GM19324 (cell line): Measurements from ENCODE around the gene VPS72.
"Not testable (repeated sequence)": the region's sequence is repeated elsewhere in the genome, so short reads cannot be mapped to it uniquely, and the experiment has no call there.

ENCODE experiments used
- ATAC-seq: cut with Tn5 transposase; IDR thresholded peaks from one replicate; pipeline ENCODE4 v1.9.1; 2021; ENCODE audit warnings: mild to moderate bottlenecking, moderate library complexity; ENCODE audit not compliant: unreplicated experiment, low FRiP score

VPS72 gene

GRCh38 chr1:151189637-151190445, at the start of gene VPS72:
Gene VPS72 (minus strand): TSS chr1:151190197. CDS start chr1:151190121, 76 bp downstream.
- ATAC-seq = peak; percentile 78

- no peak for ATAC-seq
Measured at GRCh38 chr1:151238467-151238739, 48.4 kb upstream of the VPS72 start.

- no peak for ATAC-seq
Measured at GRCh38 chr1:151237678-151238466, 47.9 kb upstream of the VPS72 start.

- ATAC-seq = no peak
Measured at GRCh38 chr1:151235235-151235634, 45.2 kb upstream of the VPS72 start.

- no peak for ATAC-seq
Measured at GRCh38 chr1:151222130-151222529, 32.1 kb upstream of the VPS72 start.

GRCh38 chr1:151221616-151222015, 31.6 kb upstream of the VPS72 start:
- no peak for ATAC-seq

- ATAC-seq = no peak
Measured at GRCh38 chr1:151213560-151213959, 23.6 kb upstream of the VPS72 start.

GRCh38 chr1:151211972-151212705, 22.1 kb upstream of the VPS72 start:
- ATAC-seq = no peak

GRCh38 chr1:151210830-151211229, 20.8 kb upstream of the VPS72 start:
- no peak for ATAC-seq

GRCh38 chr1:151205381-151205965, 15.5 kb upstream of the VPS72 start:
- ATAC-seq = not testable (repeated sequence)

- ATAC-seq = no peak
Measured at GRCh38 chr1:151199873-151200581, 10.0 kb upstream of the VPS72 start.

- ATAC-seq = peak; percentile 89
Measured at GRCh38 chr1:151198254-151199127, 8.5 kb upstream of the VPS72 start, which contains the start of gene PIP5K1A. Gene PIP5K1A (plus strand): TSS chr1:151198552. CDS start chr1:151198997, 445 bp downstream.

GRCh38 chr1:151197863-151198253, 7.9 kb upstream of the VPS72 start:
- ATAC-seq = no peak

GRCh38 chr1:151196292-151196800, 6.3 kb upstream of the VPS72 start:
- ATAC-seq = no peak

- ATAC-seq = not testable (repeated sequence)
Measured at GRCh38 chr1:151194894-151195594, 5.0 kb upstream of the VPS72 start.

- no peak for ATAC-seq
Measured at GRCh38 chr1:151193856-151194255, 3.9 kb upstream of the VPS72 start.

- ATAC-seq = no peak
Measured at GRCh38 chr1:151193304-151193703, 3.3 kb upstream of the VPS72 start.

GRCh38 chr1:151192047-151192446, 2.0 kb upstream of the VPS72 start:
- ATAC-seq = no peak
